Mammary epithelial cell (primary cell): ENCODE data around the gene NAPB.
"Not testable (repeated sequence)": the region's sequence is repeated elsewhere in the genome, so short reads cannot be mapped to it uniquely, and the experiment has no call there.

Experiments used
- EZH2 ChIP-seq: IDR thresholded peaks from 2 replicates; pipeline ENCODE4 v1.6.1; 2012; ENCODE audit warnings: low read length, inconsistent platforms, borderline replicate concordance
- TF ChIP-seq, protein P1 (sequence below), 2 donors: IDR thresholded peaks in 1 of 2; conservative IDR thresholded peaks in 1 of 2; 2 replicates each; pipeline ENCODE4 v1.5.1; 2011 to 2012; ENCODE audit warnings: inconsistent platforms in 2 of 2, low read length in 2 of 2, mild to moderate bottlenecking in 2 of 2, control low read depth in 1 of 2, low read depth in 1 of 2; ENCODE audit not compliant: insufficient read depth in 1 of 2; ENCODE audit errors: extremely low read depth in 1 of 2

DNA sequence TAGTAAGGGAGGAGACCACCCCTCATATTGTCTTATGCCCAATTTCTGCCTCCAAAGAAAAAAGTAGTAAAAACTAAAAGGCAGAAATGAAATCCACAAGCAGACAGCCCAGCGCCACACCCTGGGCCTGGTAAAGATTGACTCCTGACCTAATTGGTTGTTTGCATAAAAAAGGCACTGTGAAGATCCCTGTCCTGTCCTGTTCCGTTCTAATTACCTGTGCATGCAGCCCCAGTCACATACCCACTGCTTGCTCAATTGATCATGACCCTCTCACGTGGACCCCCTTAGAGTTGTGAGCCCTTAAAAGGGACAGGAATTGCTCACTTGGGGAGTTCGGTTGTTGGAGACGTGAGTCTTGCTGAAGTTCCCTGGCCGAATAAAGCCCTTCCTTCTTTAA lies 72.8 kb downstream of the NAPB start:
- TF ChIP-seq, protein P1, sequence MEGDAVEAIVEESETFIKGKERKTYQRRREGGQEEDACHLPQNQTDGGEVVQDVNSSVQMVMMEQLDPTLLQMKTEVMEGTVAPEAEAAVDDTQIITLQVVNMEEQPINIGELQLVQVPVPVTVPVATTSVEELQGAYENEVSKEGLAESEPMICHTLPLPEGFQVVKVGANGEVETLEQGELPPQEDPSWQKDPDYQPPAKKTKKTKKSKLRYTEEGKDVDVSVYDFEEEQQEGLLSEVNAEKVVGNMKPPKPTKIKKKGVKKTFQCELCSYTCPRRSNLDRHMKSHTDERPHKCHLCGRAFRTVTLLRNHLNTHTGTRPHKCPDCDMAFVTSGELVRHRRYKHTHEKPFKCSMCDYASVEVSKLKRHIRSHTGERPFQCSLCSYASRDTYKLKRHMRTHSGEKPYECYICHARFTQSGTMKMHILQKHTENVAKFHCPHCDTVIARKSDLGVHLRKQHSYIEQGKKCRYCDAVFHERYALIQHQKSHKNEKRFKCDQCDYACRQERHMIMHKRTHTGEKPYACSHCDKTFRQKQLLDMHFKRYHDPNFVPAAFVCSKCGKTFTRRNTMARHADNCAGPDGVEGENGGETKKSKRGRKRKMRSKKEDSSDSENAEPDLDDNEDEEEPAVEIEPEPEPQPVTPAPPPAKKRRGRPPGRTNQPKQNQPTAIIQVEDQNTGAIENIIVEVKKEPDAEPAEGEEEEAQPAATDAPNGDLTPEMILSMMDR (conservative IDR thresholded peaks at IDR 0.05 in 1 of 2, IDR thresholded peaks at IDR 0.05 in 1 of 2; ENCODE audit: extremely low read depth in 1 of 2, insufficient read depth in 1 of 2, low read depth in 1 of 2, low read length in 2 of 2) = not testable (repeated sequence)
- not testable (repeated sequence) for TF ChIP-seq EZH2
